SJCRH30 (cell line): ENCODE measurements around the gene TMEM175. TPM values are rescaled to one million over a fixed set of nuclear protein-coding genes. Genes with fewer than 3 reads are reported as not detected.

Experiments
- DNase-seq, 2 experiments: peaks; one replicate each; pipeline ENCODE4 v3.0.0-alpha.2; 2015 to 2020
- H3K27ac ChIP-seq: fragments of 250-450 bp; sonication (Bioruptor Pico); 2 replicates; pipeline ENCODE4 v1.5.1; 2020; ENCODE audit warnings: mild to moderate bottlenecking, moderate library complexity
- H3K27me3 ChIP-seq: fragments of 250-450 bp; sonication (Bioruptor Pico); 2 replicates; pipeline ENCODE4 v1.5.1; 2020; ENCODE audit warnings: mild to moderate bottlenecking, moderate library complexity
- H3K36me3 ChIP-seq: fragments of 250-450 bp; sonication (Bioruptor Pico); 2 replicates; pipeline ENCODE4 v1.5.1; 2020; ENCODE audit warnings: mild to moderate bottlenecking, moderate library complexity
- H3K4me1 ChIP-seq: fragments of 250-450 bp; sonication (Bioruptor Pico); 2 replicates; pipeline ENCODE4 v1.5.1; 2020; ENCODE audit warnings: mild to moderate bottlenecking, moderate library complexity
- H3K4me3 ChIP-seq: fragments of 250-450 bp; sonication (Bioruptor Pico); 2 replicates; pipeline ENCODE4 v1.5.1; 2020; ENCODE audit warnings: mild to moderate bottlenecking, moderate library complexity
- H3K9me3 ChIP-seq: fragments of 250-450 bp; sonication (Bioruptor Pico); replicated peaks from 2 replicates; pipeline ENCODE4 v1.5.1; 2020; ENCODE audit warnings: mild to moderate bottlenecking, moderate library complexity
- total RNA-seq: library from RNA; depleted of rRNA; stranded (reverse); fragments of >200 nt; shearing (Covaris generic); gene quantifications from 2 replicates; pipeline ENCODE4 v1.2.3, GENCODE V29; 2014

TMEM175 gene
- total RNA-seq, 1 experiment from 2014 or later, result 6.8 TPM

- Histone ChIP-seq H3K27ac (no peak overlapping the region), H3K4me3 (no peak overlapping the region), H3K36me3 (no peaks in the 10 kb centered on the region), H3K4me1 (peaks cover 5% of the 10 kb centered on the region; the same call in 1 of the 2 replicates), H3K27me3 (no peaks in the 10 kb centered on the region), H3K9me3 (no peaks in the 10 kb centered on the region)
- DNase-seq, result no peak
Measured at GRCh38 chr4:960636-961350, 28.5 kb downstream of the TMEM175 start.

DNA sequence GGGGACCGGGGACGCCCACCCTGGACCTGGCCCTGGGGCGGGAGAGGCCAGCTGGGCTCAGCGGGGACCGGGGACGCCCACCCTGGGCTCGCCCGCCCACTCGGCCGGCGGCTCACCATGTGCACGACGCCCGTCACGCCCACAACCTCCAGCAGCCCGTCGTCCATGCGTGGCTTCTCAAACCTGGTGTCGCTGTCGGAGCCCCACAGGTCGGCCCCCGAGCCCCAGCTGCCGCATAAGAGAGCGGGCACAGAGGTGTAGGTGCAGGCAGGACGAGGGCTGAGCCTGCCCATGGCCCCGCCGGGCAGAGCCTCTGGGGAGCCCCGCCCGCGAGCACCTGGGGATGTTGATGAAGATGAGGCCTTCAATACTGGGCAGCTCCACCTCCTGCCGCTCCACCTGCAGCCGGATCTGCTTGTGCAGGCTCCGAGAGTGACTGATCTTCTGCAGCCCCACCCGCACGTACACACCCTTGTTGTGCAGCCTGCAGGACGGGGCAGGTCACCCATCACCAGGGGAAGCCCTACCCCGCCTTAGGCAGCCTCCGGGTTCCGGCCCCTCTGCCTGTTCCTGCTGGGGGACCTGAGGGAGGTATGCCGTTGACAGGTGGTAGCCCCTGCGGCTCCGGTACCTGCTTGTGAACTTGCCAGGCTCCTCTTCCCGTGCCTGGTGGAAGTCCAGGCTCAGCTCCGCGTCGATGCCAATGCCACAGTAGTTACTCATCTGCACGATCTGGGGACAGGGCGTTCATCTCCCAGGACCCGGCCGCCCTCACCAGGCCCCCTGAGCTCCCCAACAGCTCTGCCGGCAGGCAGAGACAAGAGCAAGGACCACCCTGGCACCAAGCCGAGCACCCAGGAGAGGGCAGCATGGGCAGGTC is 29.3 kb downstream of the TMEM175 start:
- Histone ChIP-seq H3K4me1 (peaks cover 5% of the 10 kb centered on the region; the same call in 1 of the 2 replicates), H3K4me3 (no peak overlapping the region), H3K27me3 (no peaks in the 10 kb centered on the region), H3K27ac (no peak overlapping the region), H3K36me3 (no peaks in the 10 kb centered on the region), H3K9me3 (no peaks in the 10 kb centered on the region)
- DNase-seq, result no peak

- no peaks in the 10 kb centered on the region for H3K27me3 ChIP-seq
- no peaks in the 10 kb centered on the region for H3K36me3 ChIP-seq
- no peak for DNase-seq
- H3K4me1 ChIP-seq, result peaks cover 5% of the 10 kb centered on the region; the same call in 1 of the 2 replicates
- no peaks in the 10 kb centered on the region for H3K9me3 ChIP-seq
- H3K4me3 ChIP-seq, result no peak overlapping the region
- H3K27ac ChIP-seq, result no peak overlapping the region
Measured at GRCh38 chr4:962231-963208, 30.3 kb downstream of the TMEM175 start.

DNA sequence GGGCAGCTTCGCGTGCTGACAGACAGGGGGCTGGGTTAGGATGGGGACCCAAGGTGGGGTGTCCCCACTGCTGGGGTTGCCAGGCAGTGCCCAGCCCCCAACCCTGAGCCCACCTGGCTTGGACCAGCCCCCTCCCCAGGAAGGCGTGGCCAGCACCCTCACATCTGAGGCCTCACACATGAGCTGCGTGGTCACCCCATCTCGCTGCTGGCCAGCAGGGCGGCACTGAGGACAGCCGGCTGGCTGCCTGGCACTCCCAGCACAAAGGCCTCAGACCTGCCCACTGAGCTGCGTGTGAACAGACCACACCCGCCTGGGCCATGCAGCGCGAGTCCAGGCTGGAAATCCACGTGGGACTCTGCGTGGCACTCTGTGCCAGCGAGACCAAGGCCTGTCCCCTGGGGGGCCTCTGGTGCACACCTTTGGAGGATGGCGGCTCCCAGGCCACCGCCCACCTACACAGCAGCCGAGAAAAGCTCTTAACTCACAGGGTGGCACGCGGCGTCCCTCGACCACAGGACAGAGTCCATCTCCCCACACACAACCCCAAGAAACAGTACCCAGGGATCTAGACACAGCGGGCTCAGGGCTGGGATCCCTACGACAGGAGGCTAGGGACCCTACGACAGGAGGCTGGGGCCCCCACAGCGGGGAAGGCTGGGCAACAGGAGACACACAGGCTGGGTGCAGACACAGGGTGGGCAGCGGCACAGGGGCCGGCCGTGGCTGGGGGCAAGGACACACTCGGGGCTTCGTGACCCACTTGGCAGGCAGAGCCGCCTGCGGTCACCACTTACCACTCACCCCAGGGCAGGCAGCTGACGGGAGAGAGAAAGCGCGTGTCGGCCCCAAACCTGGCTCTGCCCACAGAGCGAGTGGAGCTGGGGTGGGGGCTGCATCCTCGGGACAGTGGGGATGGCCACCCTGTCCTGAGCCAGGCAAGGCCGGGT is 31.3 kb downstream of the TMEM175 start:
- Histone ChIP-seq H3K36me3 (no peaks in the 10 kb centered on the region), H3K4me3 (no peak overlapping the region), H3K4me1 (peaks cover 5% of the 10 kb centered on the region; the same call in 1 of the 2 replicates), H3K27ac (no peak overlapping the region), H3K27me3 (no peaks in the 10 kb centered on the region), H3K9me3 (no peaks in the 10 kb centered on the region)
- DNase-seq, result no peak

DNA sequence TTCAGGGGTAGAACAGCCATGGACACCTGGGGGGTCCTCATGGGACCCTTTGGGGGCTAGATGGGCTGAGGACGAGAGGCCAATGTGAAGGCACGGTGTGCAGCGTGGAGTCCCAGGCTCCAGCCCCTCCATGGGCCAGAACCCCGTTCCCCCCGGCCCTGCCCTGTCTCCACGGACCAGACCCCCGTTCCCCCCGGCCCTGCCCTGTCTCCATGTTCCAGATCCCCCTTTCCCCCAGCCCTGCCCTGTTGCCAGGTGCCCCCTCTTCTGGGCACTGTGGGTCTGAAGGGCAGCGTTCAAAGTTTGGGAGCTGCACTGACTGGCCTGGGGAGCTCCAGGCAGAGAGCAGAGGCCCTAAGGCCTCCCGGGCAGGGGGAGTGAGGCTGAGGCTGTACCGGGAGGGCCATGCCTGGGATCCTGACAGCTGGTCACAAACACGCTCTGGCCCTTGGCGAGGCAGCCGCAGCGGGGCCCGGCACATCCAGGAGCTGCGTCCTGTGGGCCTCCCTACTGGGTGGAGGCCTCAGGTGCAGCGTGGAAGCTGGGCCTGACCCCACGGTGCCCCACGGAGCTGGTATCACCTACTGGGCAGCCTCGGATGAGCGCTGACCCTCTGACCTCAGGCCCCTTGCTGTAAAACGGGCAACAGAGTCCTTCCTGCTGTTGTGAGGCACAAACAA is 32.2 kb downstream of the TMEM175 start:
- H3K4me1 ChIP-seq, result no peaks in the 10 kb centered on the region; the same call in 1 of the 2 replicates
- no peaks in the 10 kb centered on the region for H3K9me3 ChIP-seq
- no peaks in the 10 kb centered on the region for H3K27me3 ChIP-seq
- H3K4me3 ChIP-seq, result no peak overlapping the region
- DNase-seq, result no peak
- H3K36me3 ChIP-seq, result no peaks in the 10 kb centered on the region
- no peak overlapping the region for H3K27ac ChIP-seq

- Histone ChIP-seq H3K36me3 (no peaks in the 10 kb centered on the region), H3K4me3 (no peak overlapping the region), H3K9me3 (no peaks in the 10 kb centered on the region), H3K27ac (no peak overlapping the region), H3K27me3 (no peaks in the 10 kb centered on the region), H3K4me1 (no peaks in the 10 kb centered on the region)
- DNase-seq, result no peak
Measured at GRCh38 chr4:965048-965765, 32.9 kb downstream of the TMEM175 start.

GRCh38 chr4:965766-966134 is 33.5 kb downstream of the TMEM175 start:
- Histone ChIP-seq H3K4me3 (no peak overlapping the region), H3K36me3 (no peaks in the 10 kb centered on the region), H3K27ac (no peak overlapping the region), H3K4me1 (no peaks in the 10 kb centered on the region), H3K9me3 (no peaks in the 10 kb centered on the region), H3K27me3 (no peaks in the 10 kb centered on the region)
- no peak for DNase-seq

- Histone ChIP-seq H3K27ac (no peak overlapping the region), H3K4me1 (no peaks in the 10 kb centered on the region), H3K4me3 (no peak overlapping the region), H3K36me3 (no peaks in the 10 kb centered on the region), H3K9me3 (no peaks in the 10 kb centered on the region), H3K27me3 (no peaks in the 10 kb centered on the region)
- no peak for DNase-seq
Measured at GRCh38 chr4:966266-967112, 34.2 kb downstream of the TMEM175 start.

GRCh38 chr4:967113-968104 is 35.1 kb downstream of the TMEM175 start:
- no peaks in the 10 kb centered on the region for H3K27me3 ChIP-seq

GRCh38 chr4:968221-968620 is 36.0 kb downstream of the TMEM175 start:
- no peaks in the 10 kb centered on the region for H3K27me3 ChIP-seq
- H3K4me3 ChIP-seq, result no peak overlapping the region
- H3K27ac ChIP-seq, result no peak overlapping the region
- no peaks in the 10 kb centered on the region for H3K36me3 ChIP-seq
- H3K9me3 ChIP-seq, result no peaks in the 10 kb centered on the region
- DNase-seq, result no peak
- H3K4me1 ChIP-seq, result no peaks in the 10 kb centered on the region

More at GRCh38 chr4:967113-968104, 35.1 kb downstream of the TMEM175 start:
- Histone ChIP-seq H3K4me1 (no peaks in the 10 kb centered on the region), H3K4me3 (no peak overlapping the region), H3K27ac (no peak overlapping the region), H3K36me3 (no peaks in the 10 kb centered on the region), H3K9me3 (no peaks in the 10 kb centered on the region)
- DNase-seq, result no peak
